Omental fat pad (tissue), 4 donors: ENCODE results near the gene ST6GALNAC2. TPM values are rescaled to one million over a fixed set of nuclear protein-coding genes. Genes with fewer than 3 reads are reported as not detected.

Experiments used
- ATAC-seq: fragments of 150-250 bp; one replicate; pipeline ENCODE4 v1.9.1; 2016; ENCODE audit warnings: mild to moderate bottlenecking, moderate library complexity; ENCODE audit not compliant: low FRiP score
- DNase-seq: peaks from one replicate; pipeline ENCODE4 v3.0.0-alpha.2; 2019; ENCODE audit warnings: low spot score
- total RNA-seq, 4 donors: library from RNA; depleted of rRNA; stranded (reverse); fragments of >200 nt; gene quantifications; one replicate each; pipeline ENCODE4 v1.1.0, GENCODE V29; 2016
- TF ChIP-seq, protein P1 (sequence below), 3 donors: fragments of 450-650 bp; IDR thresholded peaks; one replicate each; pipeline ENCODE4 v1.5.1; 2016 to 2017; ENCODE audit warnings: antibody characterized with exemption in 3 of 3, mild to moderate bottlenecking in 3 of 3, moderate library complexity in 2 of 3

Gene ST6GALNAC2
- total RNA-seq, 4 donors from 2014 or later, result 4.2 to 12.1 (median 9.7) TPM

DNA sequence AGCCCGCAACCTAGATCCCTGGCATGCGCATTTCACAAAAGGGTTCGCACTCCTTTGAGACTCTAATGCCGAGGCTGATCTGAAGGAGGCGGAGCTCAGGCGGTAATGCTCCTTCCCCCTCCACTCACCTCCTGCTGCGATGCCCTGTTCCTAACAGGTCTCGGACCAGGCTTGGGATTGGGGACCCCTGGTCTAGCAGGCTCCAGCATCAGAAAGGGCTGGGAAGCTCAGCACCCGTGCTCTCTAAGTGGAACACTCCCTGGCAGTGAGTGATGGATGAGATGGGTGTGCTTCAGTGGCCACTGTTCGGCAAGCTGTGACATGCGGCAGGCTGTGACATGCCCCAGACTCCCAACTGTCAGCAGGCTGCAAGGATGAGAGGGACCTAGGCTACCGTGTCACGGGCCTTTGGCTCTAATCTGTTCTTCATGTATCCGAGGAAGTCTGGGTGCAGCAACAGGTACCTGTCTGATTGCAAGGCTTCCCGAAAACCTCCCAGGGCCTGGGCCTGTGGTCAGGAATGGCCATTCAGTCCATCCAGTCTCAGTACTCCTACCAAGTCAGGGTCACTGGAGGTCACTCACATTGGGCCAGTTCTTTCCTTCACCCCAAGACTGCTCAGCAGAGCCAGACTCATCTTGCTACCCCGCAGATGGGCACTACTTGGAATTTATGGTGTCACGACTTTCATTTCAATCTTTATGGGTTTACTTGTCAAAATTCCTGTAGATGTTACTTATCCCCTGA lies 1.3 kb upstream of the ST6GALNAC2 start:
- ATAC-seq, result no peak
- TF ChIP-seq, protein P1, sequence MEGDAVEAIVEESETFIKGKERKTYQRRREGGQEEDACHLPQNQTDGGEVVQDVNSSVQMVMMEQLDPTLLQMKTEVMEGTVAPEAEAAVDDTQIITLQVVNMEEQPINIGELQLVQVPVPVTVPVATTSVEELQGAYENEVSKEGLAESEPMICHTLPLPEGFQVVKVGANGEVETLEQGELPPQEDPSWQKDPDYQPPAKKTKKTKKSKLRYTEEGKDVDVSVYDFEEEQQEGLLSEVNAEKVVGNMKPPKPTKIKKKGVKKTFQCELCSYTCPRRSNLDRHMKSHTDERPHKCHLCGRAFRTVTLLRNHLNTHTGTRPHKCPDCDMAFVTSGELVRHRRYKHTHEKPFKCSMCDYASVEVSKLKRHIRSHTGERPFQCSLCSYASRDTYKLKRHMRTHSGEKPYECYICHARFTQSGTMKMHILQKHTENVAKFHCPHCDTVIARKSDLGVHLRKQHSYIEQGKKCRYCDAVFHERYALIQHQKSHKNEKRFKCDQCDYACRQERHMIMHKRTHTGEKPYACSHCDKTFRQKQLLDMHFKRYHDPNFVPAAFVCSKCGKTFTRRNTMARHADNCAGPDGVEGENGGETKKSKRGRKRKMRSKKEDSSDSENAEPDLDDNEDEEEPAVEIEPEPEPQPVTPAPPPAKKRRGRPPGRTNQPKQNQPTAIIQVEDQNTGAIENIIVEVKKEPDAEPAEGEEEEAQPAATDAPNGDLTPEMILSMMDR (IDR thresholded peaks at IDR 0.05), result no peak
- no peak for DNase-seq

DNA sequence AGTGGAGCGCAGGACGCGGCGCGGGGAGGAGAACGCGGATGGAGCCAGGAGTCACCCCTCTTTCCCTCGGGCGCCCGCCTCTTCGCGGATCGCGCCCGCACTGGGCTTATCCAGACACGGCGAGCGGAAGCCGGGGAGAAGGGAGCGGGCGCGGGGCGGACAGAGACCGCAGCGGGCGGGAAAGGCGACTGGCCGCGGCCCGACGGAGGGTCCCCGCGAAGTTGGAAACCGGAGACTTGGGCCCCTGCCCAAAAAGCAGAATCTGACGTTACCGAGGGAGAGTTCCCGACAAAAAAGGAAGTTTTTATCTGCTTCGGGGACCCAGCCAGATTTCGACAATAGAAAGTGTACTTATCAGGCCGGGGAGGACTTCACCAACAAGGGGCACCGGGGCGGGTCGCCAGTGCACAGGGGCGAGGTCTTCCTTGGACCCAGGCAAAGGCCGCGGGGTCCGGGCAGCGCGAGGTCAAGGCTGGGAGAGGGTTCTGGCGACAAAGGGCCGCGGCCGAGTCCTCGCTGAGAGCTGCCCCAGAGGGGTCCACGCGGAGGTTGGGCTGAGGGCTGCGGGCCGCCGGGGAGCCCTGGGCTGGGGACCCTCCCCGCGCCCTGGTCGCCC lies 519 bp downstream of the ST6GALNAC2 start:
- TF ChIP-seq, protein P1 (IDR thresholded peaks at IDR 0.05), result no peak
- DNase-seq (no peak), ATAC-seq (peak; percentile 42)

DNA sequence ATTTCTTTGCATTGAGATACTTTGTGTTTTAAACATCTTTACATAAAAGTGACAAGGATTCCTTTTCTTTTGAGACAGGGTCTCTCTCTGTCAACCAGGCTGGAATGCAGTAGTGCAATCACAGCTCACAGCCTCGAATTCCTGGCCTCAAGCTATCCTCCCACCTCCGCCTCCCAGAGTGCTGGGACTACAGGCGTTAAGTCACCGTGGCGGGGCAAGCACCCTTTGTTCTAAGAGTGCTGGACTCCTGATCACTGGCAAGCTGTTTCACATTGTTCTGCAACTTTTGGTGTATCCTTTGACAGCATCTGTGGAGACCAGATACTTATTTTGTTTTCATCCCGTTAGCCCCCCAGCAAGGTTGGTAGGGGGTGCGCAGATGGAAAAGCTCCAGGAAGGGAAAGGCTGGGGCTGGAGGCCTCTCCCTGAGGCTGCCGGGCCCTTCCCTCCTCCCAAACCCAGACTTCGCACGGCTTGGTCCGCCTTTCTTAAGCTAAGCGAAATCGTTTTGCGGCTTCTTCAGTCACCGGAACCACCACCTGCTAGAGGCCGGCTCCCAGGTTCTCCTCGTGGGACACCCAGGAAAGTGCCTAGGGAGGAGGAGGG lies 1.1 kb downstream of the ST6GALNAC2 start:
- TF ChIP-seq, protein P1 (IDR thresholded peaks at IDR 0.05), result no peak
- no peak for DNase-seq
- ATAC-seq, result no peak

DNA sequence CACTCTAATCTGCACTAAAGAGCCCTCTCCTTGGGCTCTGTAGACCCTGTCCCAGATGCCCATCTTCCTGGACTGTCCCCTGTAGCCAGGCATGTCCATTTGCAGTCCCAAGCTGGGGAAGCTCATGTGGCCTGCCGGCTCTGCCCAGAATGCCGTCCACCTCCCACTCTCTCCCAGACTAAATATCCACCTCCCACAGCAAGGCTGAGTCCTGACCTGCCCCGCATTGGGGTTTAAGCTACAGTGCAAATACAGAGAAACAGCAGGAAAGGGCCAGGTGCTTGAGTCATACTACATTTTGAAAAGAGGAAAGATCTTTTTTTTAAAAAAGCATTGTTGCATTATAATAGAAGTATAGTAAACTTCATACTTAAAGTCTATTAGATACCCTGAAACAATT lies 3.0 kb downstream of the ST6GALNAC2 start:
- no peak for DNase-seq
- no peak for ATAC-seq
- TF ChIP-seq, protein P1 (IDR thresholded peaks at IDR 0.05), result no peak

DNA sequence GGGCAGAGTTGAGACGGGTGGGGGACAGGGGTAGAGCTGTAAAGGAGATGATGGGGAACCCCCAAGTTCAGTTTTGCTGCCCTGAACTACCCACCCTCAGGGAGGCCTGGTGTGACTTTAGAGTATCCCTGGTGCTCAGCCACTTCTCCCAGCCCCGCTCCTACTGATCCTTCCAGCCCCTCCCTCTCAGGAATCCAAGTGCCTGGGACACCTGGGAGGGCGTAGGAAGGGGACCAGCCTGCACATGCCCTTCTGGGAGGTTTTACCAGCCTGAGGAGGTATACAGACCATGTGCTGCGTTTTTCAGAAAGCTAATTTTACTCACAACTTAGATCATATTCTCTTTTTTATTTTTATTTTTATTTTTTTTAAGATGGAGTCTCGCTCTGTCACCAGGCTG lies 4.1 kb downstream of the ST6GALNAC2 start:
- TF ChIP-seq, protein P1 (IDR thresholded peaks at IDR 0.05), result no peak
- no peak for DNase-seq
- ATAC-seq, result no peak

DNA sequence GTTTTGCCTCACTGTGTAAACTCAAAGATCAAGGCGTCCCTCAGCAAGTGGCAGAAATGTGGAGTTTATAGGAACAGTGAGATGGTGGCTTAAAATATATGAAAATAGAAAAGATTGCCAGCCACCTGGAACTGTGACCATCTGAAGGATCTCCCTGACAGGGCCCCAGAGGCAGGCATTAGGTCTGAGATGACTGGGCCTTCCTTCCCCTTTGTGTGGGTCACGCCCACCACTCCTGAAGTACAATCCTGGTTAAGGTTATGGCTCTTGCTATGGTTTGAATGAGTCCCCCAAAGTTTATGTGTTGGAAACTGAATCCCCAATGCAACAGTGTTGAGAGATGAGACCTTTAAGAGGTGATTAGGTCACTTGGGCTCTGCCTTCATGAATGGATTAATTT lies 6.4 kb downstream of the ST6GALNAC2 start:
- DNase-seq (no peak), ATAC-seq (no peak)
- TF ChIP-seq, protein P1 (IDR thresholded peaks at IDR 0.05), result no peak
